HepG2 (cell line): Measurements from ENCODE around the gene GABRG3. TPM values are rescaled to one million over a fixed set of nuclear protein-coding genes. Genes with fewer than 3 reads are reported as not detected.

Experiments used
- ATAC-seq: fragments of 200-7000 bp; cut with Tn5 transposase; 3 replicates; pipeline ENCODE4 v1.9.1; 2020; ENCODE audit warnings: mild to moderate bottlenecking, moderate library complexity
- BruUV-seq: library from RNA; stranded (reverse); fragments of 400-500 nt; replicated peaks from 2 replicates; lab custom pipeline; 2021; lab: Mats Ljungman, UMichigan
- CTCF ChIA-PET: fragments of 300-600 bp; formaldehyde crosslinking; extraction: SDS; loops from one replicate; lab custom pipeline; 2021; ENCODE audit warnings: low total read pairs, inconsistent platforms, low intra/inter-chr PET ratio; lab: Yijun Ruan, JAX
- POLR2A ChIA-PET: fragments of 350-600 bp; sonication (Branson Sonifier 250); formaldehyde crosslinking; loops from one replicate; lab custom pipeline; 2020; ENCODE audit warnings: antibody characterized with exemption, inconsistent platforms; lab: Yijun Ruan, JAX
- DNase-seq: peaks from one replicate; pipeline ENCODE4 v3.0.0-alpha.2; 2015; ENCODE audit warnings: low spot score
- FAIRE-seq: peaks from 3 replicates; lab custom pipeline; 2011; peaks lifted over from hg19 to GRCh38; lab: Jason Lieb, UNC
- H2AFZ ChIP-seq: one replicate; pipeline ENCODE4 v1.6.1; 2011; ENCODE audit warnings: low read length, inconsistent platforms
- H3K27ac ChIP-seq: fragments of 300-600 bp; 3 replicates; pipeline ENCODE4 v1.8.0; 2011; ENCODE audit warnings: mixed run types, mild to moderate bottlenecking, mixed read lengths, low read length, inconsistent platforms; ENCODE audit not compliant: insufficient read depth; ENCODE audit errors: extremely low read length
- H3K27me3 ChIP-seq, 2 experiments: fragments of 200-600 bp in 1 of 2; 2 replicates in 1 of 2; 3 replicates in 1 of 2; pipeline versions ENCODE4 v1.6.0 to v1.8.0; 2011; ENCODE audit warnings: low read length in 2 of 2, mild to moderate bottlenecking in 2 of 2, moderate library complexity in 2 of 2, inconsistent platforms in 1 of 2; ENCODE audit not compliant: insufficient read depth in 2 of 2, control insufficient read depth in 1 of 2
- H3K36me3 ChIP-seq, 2 experiments: fragments of 200-600 bp in 1 of 2; replicated peaks in 1 of 2; 2 replicates in 1 of 2; 3 replicates in 1 of 2; pipeline versions ENCODE4 v1.5.1 to v1.8.0; 2011; ENCODE audit warnings: low read length in 2 of 2, inconsistent platforms in 1 of 2; ENCODE audit not compliant: insufficient read depth in 2 of 2, control insufficient read depth in 1 of 2
- H3K4me1 ChIP-seq: 2 replicates; pipeline ENCODE4 v1.5.1; 2012; ENCODE audit warnings: low read length, inconsistent platforms; ENCODE audit not compliant: insufficient read depth
- H3K4me2 ChIP-seq: 2 replicates; pipeline ENCODE4 v1.6.0; 2011; ENCODE audit warnings: low read depth, low read length, inconsistent platforms
- H3K4me3 ChIP-seq, 3 experiments: fragments of 200-600 bp in 1 of 3; sonication (generic), shearing (Covaris generic) in 1 of 3; replicated peaks in 1 of 3; 2 replicates each; pipeline ENCODE4 v1.5.1; 2011 to 2016; ENCODE audit warnings: low read length in 3 of 3, inconsistent platforms in 2 of 3, low read depth in 2 of 3, mild to moderate bottlenecking in 2 of 3, control low read depth in 1 of 3, mixed read lengths in 1 of 3; ENCODE audit not compliant: insufficient read depth in 1 of 3
- H3K79me2 ChIP-seq: one replicate; pipeline ENCODE4 v1.6.1; 2011; ENCODE audit warnings: low read length, inconsistent platforms; ENCODE audit not compliant: insufficient read depth
- H3K9ac ChIP-seq: 2 replicates; pipeline ENCODE4 v1.6.0; 2011; ENCODE audit warnings: mild to moderate bottlenecking, low read depth, low read length, inconsistent platforms; ENCODE audit not compliant: insufficient read depth
- H3K9me3 ChIP-seq: 2 replicates; pipeline ENCODE4 v1.5.1; 2012; ENCODE audit warnings: mild to moderate bottlenecking, low read length
- H4K20me1 ChIP-seq: 2 replicates; pipeline ENCODE4 v1.6.0; 2011; ENCODE audit warnings: inconsistent platforms, mild to moderate bottlenecking, low read length, moderate library complexity; ENCODE audit not compliant: insufficient read depth
- ARNT ChIP-seq: fragments of 450-650 bp; IDR thresholded peaks from 2 replicates; pipeline ENCODE4 v1.6.1; 2017
- RORA ChIP-seq: sonication (generic); formaldehyde crosslinking; IDR thresholded peaks from 2 replicates; pipeline ENCODE4 v1.5.0; 2020; ENCODE audit warnings: mild to moderate bottlenecking, missing genetic modification reagents, moderate library complexity
- ZNF367 ChIP-seq: sonication (generic); formaldehyde crosslinking; IDR thresholded peaks from 2 replicates; pipeline ENCODE4 v1.4.0; 2020; ENCODE audit warnings: missing genetic modification reagents, borderline replicate concordance
- ZSCAN20 ChIP-seq: sonication (generic); formaldehyde crosslinking; IDR thresholded peaks from 2 replicates; pipeline ENCODE4 v1.4.0; 2020; ENCODE audit warnings: missing genetic modification reagents, mild to moderate bottlenecking, borderline replicate concordance
- WGBS: methylation state at CpG from one replicate; pipeline ENCODE4 v1.1.6; 2017; ENCODE audit warnings: low lambda C conversion rate; 5-methylcytosine and 5-hydroxymethylcytosine counted together
- in situ Hi-C: cut with HindIII; loops from 2 replicates; pipeline ENCODE4 v1.10.0; 2017; ENCODE audit warnings: low pct_unique_long_range_greater_than_20kb; ENCODE audit not compliant: extremely low pct_ligation_motif_present
- intact Hi-C: fragments of 100-400 bp; cut with micrococcal nuclease; formaldehyde crosslinking; loops from one replicate; pipeline ENCODE4 v1.10.0; 2022; ENCODE audit not compliant: unreplicated experiment
- polyA plus RNA-seq, 8 experiments: library from polyadenylated mRNA; depleted of rRNA in 3 of 8; stranded (reverse) in 7 of 8; unstranded in 1 of 8; fragments of >200 nt; fragmentation: Illumina TruSeq in 4 of 8; extraction: Trizol in 4 of 8; gene quantifications; 2 replicates each; pipeline versions ENCODE4 v1.2.1 to v1.2.3, GENCODE V29; 2011 to 2016; ENCODE audit warnings: low read depth in 4 of 8, missing spikeins in 1 of 8, mixed read lengths in 1 of 8; ENCODE audit not compliant: insufficient read depth in 1 of 8
- total RNA-seq, 5 experiments: library from RNA; depleted of rRNA; stranded (reverse); fragments of >200 nt; fragmentation: Illumina TruSeq; extraction: Trizol; gene quantifications; 2 replicates each; pipeline ENCODE4 v1.2.3, GENCODE V29; 2016; ENCODE audit warnings: low read depth in 1 of 5
- TF ChIP-seq, protein P1 (sequence below): sonication (generic); formaldehyde crosslinking; IDR thresholded peaks from 2 replicates; pipeline ENCODE4 v1.8.0; 2022; ENCODE audit warnings: missing genetic modification reagents, mild to moderate bottlenecking, inconsistent platforms, borderline replicate concordance
- TF ChIP-seq, protein P2 (sequence below): fragments of 450-650 bp; IDR thresholded peaks from 2 replicates; pipeline ENCODE4 v1.6.1; 2017; ENCODE audit warnings: mild to moderate bottlenecking
- TF ChIP-seq, protein P3 (sequence below): sonication (generic); IDR thresholded peaks from 2 replicates; pipeline ENCODE4 v1.6.1; 2016; ENCODE audit warnings: low read depth, borderline replicate concordance

GABRG3 gene
- total and polyA plus RNA-seq, 2 of the 13 experiments (the other 11 are each of a cell fraction or from before 2014, with no cell fraction given) = not detected

DNA sequence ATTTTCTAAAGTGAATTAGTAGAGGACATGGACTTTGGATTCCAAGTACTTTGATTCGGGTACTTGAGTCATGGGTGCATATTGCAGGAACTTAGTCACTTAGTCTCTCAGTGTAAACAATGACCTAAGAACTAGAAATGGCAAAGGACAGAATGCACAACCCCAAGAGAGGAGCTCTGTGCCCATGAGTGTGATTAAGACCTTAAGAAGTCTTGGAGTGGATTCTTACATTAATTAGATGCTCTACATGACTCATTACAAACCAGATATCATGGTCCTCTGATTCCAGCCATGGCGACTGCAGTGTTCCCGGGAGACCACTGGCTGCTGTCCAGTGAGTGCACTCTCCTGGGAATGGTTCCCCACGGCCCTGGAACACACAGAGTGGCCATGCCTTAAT is 251.5 kb downstream of the GABRG3 start:
- BruUV-seq = no TSS peak
- ATAC-seq (no peak), DNase-seq (no peak), FAIRE-seq (no peak)
- Histone ChIP-seq H3K27me3 (no peaks in the 10 kb centered on the region; a peak in 1 of 5 replicates), H3K4me2 (no peak overlapping the region), H3K9ac (no peak overlapping the region), H3K36me3 (no peaks in the 10 kb centered on the region), H3K27ac (no peak overlapping the region), H3K9me3 (0 out of 2 replicates have a peak, but pooled peaks cover 6% of the 10 kb centered on the region), H3K79me2 (no peaks in the 10 kb centered on the region), H3K4me1 (no peaks in the 10 kb centered on the region), H3K4me3 (no peak overlapping the region), H2AFZ (no peak overlapping the region), H4K20me1 (no peaks in the 10 kb centered on the region)
- ChIA-PET POLR2A (no interaction called here), CTCF (no interaction called here)
- TF ChIP-seq ZNF367 (no peak), ZSCAN20 (CRISPR knock-in tag) (no peak), ARNT (no peak), RORA (CRISPR knock-in tag) (no peak)
- TF ChIP-seq, protein P1, sequence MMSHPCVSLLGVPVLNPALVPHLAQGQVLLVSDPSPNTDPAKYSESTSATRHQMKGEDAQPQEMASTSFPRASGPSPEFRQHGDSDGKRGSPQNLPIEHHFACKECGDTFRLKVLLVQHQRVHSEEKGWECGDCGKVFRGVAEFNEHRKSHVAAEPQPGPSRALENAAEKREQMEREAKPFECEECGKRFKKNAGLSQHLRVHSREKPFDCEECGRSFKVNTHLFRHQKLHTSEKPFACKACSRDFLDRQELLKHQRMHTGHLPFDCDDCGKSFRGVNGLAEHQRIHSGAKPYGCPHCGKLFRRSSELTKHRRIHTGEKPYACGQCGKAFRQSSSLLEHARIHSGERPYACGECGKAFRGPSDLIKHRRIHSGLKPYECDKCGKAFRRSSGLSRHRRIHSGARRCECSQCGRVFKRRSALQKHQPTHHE (CRISPR knock-in tag) = no peak
- TF ChIP-seq, protein P2, sequence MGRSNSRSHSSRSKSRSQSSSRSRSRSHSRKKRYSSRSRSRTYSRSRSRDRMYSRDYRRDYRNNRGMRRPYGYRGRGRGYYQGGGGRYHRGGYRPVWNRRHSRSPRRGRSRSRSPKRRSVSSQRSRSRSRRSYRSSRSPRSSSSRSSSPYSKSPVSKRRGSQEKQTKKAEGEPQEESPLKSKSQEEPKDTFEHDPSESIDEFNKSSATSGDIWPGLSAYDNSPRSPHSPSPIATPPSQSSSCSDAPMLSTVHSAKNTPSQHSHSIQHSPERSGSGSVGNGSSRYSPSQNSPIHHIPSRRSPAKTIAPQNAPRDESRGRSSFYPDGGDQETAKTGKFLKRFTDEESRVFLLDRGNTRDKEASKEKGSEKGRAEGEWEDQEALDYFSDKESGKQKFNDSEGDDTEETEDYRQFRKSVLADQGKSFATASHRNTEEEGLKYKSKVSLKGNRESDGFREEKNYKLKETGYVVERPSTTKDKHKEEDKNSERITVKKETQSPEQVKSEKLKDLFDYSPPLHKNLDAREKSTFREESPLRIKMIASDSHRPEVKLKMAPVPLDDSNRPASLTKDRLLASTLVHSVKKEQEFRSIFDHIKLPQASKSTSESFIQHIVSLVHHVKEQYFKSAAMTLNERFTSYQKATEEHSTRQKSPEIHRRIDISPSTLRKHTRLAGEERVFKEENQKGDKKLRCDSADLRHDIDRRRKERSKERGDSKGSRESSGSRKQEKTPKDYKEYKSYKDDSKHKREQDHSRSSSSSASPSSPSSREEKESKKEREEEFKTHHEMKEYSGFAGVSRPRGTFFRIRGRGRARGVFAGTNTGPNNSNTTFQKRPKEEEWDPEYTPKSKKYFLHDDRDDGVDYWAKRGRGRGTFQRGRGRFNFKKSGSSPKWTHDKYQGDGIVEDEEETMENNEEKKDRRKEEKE = no peak
- TF ChIP-seq, protein P3, sequence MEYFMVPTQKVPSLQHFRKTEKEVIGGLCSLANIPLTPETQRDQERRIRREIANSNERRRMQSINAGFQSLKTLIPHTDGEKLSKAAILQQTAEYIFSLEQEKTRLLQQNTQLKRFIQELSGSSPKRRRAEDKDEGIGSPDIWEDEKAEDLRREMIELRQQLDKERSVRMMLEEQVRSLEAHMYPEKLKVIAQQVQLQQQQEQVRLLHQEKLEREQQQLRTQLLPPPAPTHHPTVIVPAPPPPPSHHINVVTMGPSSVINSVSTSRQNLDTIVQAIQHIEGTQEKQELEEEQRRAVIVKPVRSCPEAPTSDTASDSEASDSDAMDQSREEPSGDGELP = no peak
- in situ Hi-C loops = no loop called here
- intact Hi-C loops = no loop called here
- WGBS = 3% methylated on average over 4 of the region's 4 CpGs
